Umbilical cord (tissue), 2 donors: Measurements from ENCODE around the gene UBTD1. TPM values are rescaled to one million over a fixed set of nuclear protein-coding genes. Genes with fewer than 3 reads are reported as not detected.
"Not testable (repeated sequence)": the region's sequence is repeated elsewhere in the genome, so short reads cannot be mapped to it uniquely, and the experiment has no call there.

Experiments used
- DNase-seq: peaks from one replicate; pipeline ENCODE4 v3.0.0-alpha.2; 2015; ENCODE audit warnings: low spot score
- total RNA-seq: library from RNA; depleted of rRNA; stranded (reverse); fragments of >200 nt; gene quantifications from one replicate; pipeline ENCODE4 v1.2.3, GENCODE V29; 2014; ENCODE audit warnings: low replicate concordance; ENCODE audit not compliant: insufficient read depth

UBTD1 gene
- total RNA-seq, 1 donor from 2014 or later: 16.9 TPM

GRCh38 chr10:97538411-97538810, 39.7 kb downstream of the UBTD1 start:
- peak; percentile 62 for DNase-seq

DNA sequence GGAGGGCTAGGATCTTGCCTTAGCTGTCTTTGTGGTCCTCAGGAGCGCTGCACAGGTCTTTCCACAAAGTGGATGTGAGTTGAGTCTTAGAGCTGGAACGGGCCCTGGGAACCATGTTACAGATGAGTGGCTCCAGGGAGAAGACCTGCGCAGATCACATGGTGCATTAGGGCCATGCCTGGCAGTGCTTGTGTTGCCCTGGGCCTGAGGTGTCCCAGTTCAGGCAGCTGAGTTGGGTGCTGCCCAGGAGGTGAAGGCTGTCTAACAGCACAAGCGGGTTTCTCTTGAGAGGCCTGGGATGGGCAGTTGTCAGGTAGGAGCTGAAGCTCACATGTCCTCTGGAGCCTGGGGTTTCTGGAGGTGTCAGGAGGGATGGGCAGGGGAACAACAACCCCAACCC, 40.1 kb downstream of the UBTD1 start:
- no peak for DNase-seq

GRCh38 chr10:97539523-97540200, 40.9 kb downstream of the UBTD1 start:
- DNase-seq: peak; percentile 81

DNA sequence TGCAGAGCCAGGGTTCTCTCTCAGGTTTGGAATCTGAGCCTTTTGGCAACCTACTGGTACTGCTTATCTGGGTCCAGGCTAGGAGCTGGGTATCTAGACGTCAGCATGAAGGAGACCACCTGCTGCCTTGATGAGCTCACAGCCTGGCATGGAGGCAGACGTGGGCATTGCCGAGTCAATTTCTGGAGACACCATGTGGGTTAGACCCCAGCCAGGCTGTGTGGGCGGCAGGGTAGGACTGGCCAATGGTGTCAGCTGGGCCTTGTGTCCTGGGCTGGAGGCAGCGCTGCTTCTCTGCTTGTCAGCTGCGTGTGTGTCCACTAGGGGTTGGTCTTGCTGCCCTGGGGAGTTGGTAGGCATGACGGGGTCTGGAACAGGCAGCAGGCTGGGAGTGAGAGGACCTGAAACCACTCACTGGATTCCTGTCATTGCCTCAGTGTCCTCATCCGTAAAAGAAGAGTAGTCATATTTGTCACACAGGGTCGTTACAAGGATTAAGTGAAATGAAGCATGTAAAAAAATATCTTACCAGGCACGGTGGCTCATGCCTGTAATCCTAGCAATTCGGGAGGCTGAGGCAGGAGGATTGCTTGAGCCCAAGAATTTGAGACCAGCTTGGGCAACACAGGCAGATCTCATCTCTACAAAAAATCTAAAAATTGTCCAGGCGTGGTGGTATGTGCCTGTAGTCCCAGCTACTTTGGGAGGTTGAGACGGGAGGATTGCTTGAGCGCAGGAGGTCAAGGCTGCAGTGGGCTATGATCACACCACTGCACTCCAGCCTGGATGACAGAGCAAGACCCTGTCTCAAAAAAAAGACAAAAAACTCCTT, 42.2 kb downstream of the UBTD1 start:
- no peak for DNase-seq

GRCh38 chr10:97542169-97543024, 43.7 kb downstream of the UBTD1 start:
- peak; percentile 91 for DNase-seq

- DNase-seq: peak; percentile 95
Observed at GRCh38 chr10:97543025-97543546, 44.4 kb downstream of the UBTD1 start.

- DNase-seq: no peak
Observed at GRCh38 chr10:97546456-97547270, 47.9 kb downstream of the UBTD1 start.

DNA sequence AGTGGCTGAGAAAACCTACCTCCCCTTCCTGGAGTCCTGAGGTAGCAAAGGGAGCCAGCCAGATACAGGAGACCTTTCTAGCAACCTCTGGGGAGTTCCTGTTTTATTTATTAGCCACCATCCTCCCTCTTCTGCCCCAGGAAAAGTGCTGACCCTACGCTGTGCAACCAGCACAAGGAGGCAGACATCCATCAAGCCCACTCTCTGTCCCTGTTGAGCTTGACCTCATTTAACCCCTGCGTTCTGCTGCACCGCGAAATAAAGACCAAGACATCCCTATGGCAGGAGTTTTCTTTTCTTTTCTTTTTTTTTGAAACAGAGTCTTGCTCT, 48.5 kb downstream of the UBTD1 start:
- no peak for DNase-seq

GRCh38 chr10:97547962-97548361, 49.2 kb downstream of the UBTD1 start:
- DNase-seq: no peak

DNA sequence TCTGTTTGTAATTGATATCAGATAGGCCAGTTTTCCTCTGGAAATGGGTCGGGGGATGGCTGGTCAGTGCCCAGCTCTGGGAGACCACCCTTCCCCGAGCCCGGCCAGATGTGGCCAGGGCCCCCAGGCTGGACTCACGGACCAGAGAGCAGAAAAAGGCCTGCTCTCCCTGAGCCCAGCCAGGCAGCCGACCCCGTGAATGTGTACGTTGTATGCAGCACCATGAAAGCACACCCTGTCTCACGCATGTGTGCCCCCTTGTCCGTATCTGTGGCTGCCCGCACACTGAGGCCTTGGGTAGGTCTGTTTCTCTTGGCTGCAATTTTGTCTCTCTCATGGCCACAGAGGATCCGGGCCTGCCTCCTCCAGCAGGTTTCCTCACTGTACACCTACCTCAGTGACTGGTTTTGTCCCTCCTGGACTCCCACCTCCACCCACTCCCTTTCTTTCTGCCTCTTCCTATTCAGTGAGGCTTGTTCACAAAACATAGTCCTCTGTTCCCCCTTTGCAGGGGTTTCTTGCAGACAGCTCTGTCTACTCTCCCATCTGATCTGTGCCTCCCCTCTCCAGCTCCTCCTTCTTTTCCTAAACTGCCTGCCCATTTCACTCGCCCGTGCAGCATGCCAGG, 50.2 kb downstream of the UBTD1 start:
- peak; percentile 30 for DNase-seq

DNA sequence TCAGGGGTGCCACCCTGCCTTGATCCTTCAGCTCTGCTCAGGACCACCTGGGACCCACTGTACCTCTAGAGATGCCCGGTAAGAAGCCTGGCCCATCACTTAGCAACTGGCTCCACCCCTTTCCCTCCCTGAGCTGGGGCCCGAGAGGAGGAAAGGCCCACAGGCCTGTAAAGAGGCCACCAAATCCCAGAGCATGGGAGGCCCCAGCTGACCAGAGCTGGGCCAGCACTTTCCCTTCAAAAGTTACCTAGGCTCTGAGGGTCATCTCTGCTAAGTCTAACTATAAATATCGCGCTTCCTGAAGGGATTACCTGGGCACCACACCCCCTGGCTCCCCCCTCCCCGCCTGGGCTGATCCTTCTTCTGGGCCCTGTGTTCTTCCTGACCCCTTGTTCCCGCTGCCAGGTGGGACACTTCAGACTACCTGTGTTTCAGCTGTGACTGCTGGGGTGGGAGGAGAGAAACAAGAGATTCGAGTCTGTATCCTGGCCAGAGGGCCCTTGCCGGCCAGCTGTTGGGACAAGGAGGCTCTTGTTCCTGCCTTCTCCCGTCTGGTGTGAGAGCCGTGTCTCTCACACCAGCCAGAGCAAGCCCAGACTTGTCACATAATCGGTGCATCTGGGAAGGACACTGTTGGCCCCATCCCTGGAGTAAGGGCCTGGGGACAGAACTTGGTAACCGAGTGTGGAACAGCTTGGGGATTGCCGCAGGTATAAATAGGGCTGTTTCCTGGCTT, 51.0 kb downstream of the UBTD1 start:
- peak; percentile 35 for DNase-seq

DNA sequence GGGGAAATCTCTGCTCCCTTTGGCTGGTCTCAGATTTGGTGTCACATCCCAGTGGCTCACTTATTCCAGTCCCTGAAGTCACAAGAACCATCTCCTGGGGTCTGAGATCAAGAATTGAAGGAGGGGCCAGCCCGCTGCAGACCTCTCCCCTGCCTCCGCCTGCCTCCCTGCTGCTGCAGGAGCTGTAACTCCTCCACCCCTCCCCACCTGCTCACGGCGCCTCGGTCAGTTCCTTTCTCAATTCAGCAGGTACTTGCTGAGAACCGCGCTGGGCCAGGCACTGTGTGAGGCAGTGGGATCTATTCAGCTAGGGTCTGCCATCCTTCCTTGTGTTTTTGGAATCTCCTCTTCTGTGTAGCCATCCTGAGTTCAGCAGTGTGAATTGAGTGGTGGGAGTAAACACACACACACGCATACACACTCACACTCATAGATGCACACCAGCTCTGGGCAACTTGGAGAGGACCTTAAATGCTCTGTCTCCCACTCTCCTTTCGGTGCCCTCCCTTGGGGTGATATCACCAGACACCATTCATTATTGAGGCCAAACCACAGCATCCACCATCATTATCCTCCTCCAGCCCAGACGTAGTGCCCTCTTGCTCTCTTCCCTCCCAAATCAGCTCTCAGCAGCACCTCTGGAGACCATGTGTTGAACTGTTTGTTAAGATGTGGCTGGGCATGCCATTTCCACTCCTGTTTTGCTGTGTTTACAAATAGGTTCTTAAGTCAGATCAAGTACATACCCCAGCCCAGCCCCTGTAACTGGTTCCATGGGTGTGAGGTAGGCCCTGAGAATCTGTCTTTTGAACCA, 51.8 kb downstream of the UBTD1 start:
- no peak for DNase-seq

DNA sequence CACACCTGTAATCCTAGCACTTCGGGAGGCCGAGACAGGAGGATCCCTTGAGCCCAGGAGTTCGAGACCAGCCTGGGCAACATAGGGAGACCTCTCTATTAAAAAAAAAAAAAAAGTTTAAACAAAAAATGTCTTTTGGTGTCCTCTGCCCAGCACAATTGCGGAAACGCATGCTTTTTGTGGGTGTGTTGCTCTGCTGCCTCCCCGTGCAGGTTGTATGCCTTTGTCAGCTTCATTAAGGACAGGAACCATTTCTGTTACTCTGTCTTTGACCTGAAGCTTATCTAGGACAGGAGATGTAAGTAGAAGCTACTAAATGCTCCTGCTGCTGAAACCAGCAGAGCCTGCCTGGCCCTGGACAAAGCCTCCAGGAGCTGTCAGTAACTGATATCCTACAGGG, 52.5 kb downstream of the UBTD1 start:
- no peak for DNase-seq

GRCh38 chr10:97553575-97554031, 54.9 kb downstream of the UBTD1 start:
- peak; percentile 68 for DNase-seq

DNA sequence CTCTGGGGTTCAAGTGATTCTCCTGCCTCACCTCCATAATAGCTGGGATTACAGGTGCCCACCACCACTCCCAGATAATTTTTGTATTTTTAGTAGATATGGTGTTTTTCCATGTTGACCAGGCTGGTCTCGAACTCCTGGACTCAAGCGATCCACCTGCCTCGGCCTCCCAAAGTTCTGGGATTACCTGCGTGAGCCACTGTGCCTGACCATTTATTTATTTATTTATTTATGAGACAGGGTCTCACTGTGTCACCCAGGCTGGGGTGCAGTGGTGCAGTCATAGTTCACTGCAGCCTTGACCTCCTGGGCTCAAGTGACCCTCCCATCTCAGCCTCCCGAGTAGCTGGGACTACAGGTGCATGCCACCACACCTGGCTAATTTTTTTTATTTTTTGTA, 55.6 kb downstream of the UBTD1 start:
- not testable (repeated sequence) for DNase-seq

DNA sequence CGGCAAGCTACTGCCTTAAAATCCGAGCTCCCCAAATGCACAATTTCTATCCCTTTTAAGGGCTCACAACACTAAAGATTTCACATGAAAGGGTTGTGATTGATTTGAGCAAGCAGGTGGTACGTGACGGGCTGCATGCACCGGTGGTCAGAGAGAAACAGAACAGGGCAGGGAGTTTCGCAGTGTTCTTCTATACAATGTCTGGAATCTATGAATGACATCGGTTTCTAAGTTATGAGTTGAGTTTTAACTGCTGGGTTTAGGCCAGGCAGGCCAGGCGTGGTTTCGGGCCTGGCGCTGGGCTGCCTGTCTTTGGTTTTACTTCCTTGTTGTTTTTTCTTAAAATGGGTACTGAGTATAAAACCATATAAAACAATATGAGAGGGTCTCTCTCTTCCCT, 56.8 kb downstream of the UBTD1 start:
- DNase-seq: not testable (repeated sequence)

- DNase-seq: not testable (repeated sequence)
Observed at GRCh38 chr10:97560731-97561381, 62.1 kb downstream of the UBTD1 start.

DNA sequence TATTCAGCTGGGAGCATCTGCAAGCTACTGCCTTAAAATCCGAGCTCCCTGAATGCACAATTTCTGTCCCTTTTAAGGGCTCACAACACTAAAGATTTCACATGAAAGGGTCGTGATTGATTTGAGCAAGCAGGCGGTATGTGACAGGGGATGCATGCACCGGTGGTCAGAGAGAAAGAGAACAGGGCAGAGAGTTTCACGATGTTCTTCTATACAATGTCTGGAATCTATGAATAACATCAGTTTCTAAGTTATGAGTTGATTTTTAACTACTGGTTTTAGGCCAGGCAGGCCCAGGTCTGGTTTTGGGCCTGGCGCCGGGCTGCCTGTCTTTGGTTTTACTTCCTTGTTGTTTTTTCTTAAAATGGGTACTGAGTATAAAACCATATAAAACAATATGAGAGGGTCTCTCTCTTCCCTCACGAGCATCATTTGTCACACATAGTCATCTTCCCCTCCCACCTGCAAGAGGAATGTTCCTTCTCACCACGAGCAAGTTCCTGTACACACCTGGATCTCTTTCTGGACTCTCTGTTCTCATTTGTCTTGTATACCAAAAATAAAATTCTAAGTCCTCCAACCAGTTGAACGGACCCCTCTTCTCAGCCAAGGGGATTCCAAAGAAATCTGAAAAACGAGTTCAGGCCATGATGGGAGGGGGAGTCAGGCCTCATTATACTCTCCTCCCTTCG, 62.8 kb downstream of the UBTD1 start:
- not testable (repeated sequence) for DNase-seq
